Embryonic facial prominence (tissue), 1 donor: ENCODE results near the gene FUBP3.

Source experiments
- DNase-seq: peaks from one replicate; pipeline ENCODE4 v3.0.0-alpha.2; 2016; ENCODE audit errors: extremely low spot score

The FUBP3 gene

GRCh38 chr9:130607640-130608420 is 28.5 kb downstream of the FUBP3 start:
- no peak for DNase-seq

GRCh38 chr9:130608554-130609134 is 29.3 kb downstream of the FUBP3 start:
- no peak for DNase-seq

- no peak for DNase-seq
Measured at GRCh38 chr9:130609163-130609562, 29.8 kb downstream of the FUBP3 start.

DNA sequence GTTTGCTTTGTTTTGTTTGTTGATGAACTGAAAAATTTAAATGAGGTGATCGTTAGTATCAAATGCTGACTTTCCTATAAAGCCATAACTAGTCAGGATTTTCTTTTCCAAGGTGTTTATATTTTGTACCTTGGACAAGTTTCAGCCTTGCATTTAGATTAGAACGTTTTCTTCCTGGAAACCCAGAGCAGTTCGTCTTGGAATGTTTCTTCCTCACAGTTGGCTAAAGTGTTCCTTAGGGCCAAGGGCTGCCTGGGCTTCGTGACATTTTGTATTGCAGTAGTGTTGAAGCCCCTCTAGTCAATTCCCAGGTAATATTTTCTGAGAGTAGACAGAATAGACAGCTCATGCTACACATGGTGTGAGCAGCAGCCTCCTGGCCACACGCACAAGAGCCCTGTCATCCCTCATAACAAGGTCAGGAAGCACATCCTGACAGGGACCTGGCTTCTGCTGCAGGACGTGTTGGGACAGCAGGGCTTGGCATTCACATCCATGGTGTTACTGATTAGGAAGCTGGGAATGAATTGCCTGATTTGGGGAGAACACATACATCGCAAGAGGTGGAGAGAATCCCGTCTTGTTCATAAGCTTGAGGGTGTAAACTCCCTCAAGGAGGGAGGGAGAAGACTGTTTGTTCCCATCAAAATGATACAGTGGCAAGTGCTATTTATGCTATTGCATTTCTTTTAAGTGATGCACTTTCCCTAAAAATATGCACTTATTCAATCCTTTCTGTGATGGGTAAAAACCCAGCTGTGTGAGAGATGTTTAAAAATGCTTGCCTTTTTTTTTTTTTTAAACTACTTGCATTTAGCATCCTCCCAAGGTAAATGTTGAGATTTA is 31.7 kb downstream of the FUBP3 start:
- DNase-seq, result no peak

GRCh38 chr9:130616451-130616850 is 37.1 kb downstream of the FUBP3 start:
- DNase-seq, result no peak

DNA sequence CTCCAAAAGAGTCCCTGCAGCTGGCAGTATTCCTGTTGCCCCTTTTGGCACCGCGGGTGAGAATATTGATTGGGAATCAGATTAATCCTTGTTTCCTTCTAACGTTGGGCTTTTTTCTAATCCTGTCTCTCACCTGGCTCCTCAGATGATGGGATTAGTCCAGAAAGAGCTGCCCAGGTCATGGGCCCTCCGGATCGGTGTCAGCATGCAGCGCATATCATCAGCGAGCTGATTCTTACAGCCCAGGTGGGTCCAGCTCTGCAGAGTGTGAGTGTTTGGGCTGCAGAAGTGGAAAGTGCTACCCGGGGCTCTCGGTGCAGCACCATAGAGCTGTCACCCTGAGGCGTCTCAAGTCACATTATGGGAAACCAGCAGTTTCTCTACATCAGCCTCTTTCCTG is 44.1 kb downstream of the FUBP3 start:
- no peak for DNase-seq

GRCh38 chr9:130624154-130624553 is 44.8 kb downstream of the FUBP3 start:
- DNase-seq, result no peak

DNA sequence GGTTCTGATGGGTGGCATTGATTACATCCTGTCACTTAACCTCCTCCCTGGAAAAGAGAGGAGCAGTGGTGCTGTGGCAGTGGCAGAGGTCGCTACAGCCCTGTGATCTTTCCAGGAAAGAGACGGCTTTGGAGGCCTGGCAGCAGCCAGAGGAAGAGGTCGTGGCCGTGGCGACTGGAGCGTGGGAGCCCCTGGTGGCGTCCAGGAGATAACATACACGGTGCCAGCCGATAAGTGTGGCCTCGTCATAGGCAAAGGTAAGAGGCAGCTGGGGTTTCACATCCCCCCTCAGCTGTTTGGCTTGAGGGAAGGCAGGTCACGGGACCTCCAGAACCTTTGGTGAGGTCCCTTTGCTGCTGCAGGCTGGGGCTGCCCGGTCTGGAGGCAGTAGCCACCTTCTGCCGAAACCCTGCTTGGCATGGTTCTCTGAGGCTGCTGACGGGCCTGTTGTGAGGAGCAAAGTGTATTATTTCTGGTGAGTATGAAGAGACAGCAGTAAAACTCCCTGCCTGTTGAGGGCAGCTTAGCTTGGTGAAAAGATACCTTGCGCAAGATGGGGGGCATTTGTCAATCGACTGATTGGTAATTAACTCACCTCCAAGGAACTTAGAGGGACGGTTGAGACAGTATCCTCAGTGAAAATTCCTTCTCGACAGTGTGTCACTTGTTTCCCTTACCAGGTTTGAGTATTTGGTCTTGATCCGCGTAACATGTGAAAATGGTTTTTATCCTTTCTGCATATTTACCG is 47.0 kb downstream of the FUBP3 start:
- no peak for DNase-seq

DNA sequence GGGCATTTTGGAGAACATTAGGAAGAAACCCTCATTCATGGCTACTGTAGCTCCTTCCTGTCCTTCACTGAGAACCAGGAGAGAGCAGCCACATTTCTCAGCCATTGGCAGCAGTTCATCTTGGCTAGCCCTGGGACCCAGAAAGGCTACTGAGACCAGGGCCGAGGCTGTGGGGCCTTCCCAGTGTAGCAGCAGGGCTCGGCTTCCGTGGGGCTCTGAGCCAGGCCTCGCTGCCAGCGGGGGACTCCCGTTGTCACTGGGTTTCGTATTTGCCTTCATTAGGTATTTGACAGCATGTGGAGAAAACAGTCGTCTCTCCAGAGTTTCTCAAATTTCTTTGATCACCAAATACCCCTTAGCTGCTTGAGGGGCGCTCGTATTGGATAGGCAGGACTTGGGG is 47.7 kb downstream of the FUBP3 start:
- no peak for DNase-seq

- no peak for DNase-seq
Measured at GRCh38 chr9:130627896-130628792, 48.8 kb downstream of the FUBP3 start.

DNA sequence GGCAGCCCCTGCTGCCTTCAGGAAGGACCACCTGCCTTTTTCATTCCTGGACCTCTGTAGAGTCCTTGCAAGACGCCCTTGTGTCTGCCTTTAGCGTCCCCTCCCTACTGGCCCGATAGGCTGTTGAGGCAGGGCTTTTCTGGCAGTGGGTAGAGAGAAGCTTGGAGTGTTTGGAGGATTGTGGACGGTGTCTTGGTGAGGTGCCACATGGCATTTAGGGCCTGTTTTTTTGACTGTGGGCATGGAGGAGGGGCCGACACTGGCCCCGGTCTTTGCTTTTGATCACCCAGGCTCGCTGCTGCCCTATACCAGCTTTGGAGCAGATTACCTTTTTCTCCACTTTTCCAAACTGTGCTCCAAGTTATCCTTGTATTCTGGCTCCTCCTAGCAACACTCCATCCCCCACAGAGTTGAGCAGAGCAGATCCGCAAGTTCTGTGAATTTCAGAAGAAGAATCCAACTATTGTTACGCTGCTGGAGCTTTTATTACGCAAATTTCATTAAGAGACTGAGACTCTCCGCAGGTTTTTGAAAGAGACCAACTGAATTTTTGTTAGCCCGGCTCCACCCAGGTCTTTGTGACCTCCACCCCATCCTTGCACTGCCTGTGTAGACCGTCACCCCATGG is 50.2 kb downstream of the FUBP3 start:
- DNase-seq, result no peak

DNA sequence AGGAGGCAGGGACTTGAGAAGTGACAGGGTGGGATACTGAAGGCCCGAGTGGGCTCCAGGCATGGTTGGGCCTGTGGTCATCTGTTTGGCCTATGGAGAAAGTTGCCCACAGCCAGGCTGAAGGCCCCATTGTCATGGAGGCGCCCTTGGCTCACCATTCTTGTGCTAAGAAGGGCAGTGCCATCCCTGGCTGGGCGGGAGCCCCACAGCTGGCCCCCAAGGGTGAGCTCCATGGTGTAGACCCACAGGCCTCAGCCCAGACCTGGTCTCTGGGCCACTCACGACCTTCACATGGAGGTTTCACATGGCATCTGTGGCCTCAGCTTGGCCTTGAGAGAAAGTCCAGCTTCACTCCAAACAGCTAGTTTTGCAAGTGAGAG is 50.7 kb downstream of the FUBP3 start:
- no peak for DNase-seq

DNA sequence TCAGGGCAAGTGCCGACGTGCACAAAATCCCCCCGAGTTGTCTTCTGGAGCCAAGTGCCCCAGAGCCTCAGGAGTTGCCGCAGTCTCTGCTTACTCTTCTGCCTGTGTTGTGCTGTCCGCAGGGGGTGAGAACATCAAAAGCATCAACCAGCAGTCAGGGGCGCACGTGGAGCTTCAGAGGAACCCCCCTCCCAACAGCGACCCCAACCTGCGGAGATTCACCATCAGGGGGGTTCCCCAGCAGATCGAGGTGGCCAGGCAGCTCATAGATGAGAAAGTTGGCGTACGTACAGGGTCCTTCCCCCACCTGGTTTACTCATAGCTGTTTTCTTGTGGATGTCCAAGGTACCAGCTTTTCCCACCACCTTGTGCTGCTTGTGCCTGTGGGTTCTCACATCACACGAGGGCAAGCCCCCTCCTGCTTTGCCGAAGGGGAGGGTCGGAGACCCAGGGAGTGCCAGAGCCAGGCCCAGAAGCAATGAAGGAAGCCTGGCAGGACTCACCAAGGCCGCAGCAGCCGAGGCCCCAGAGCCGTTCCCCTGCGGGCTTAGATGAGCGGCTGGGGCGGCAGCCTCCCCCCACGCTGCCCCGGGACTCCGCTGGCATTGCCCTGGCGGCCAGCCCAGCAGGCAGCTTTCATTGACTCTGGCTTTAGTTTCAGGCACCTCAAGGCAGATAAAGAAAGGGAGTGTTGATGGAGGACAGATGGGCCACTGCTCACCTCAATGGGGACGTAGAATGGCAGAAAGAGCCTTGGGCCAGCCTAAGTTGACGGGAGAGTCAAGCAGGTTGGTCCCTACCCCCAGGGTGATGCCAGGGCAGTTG is 51.3 kb downstream of the FUBP3 start:
- DNase-seq, result no peak

GRCh38 chr9:130631331-130632080 is 52.1 kb downstream of the FUBP3 start:
- no peak for DNase-seq

GRCh38 chr9:130632081-130632710 is 52.8 kb downstream of the FUBP3 start:
- no peak for DNase-seq

- no peak for DNase-seq
Measured at GRCh38 chr9:130632841-130633240, 53.5 kb downstream of the FUBP3 start.

- no peak for DNase-seq
Measured at GRCh38 chr9:130633336-130634190, 54.2 kb downstream of the FUBP3 start.
